IPS DF 4.7 (cell line): Measurements from ENCODE around the gene TENT5C.

ENCODE experiments used
- DNase-seq: peaks from one replicate; pipeline ENCODE4 v3.0.0-alpha.2; 2013; ENCODE audit warnings: low spot score; ENCODE audit errors: extremely low read depth

The TENT5C gene

GRCh38 chr1:117655220-117655577 is 49.4 kb downstream of the TENT5C start:
- DNase-seq: no peak

GRCh38 chr1:117656202-117656641 is 50.4 kb downstream of the TENT5C start:
- DNase-seq: no peak

- no peak for DNase-seq
Observed at GRCh38 chr1:117657031-117657430, 51.2 kb downstream of the TENT5C start.

GRCh38 chr1:117657949-117658660 is 52.3 kb downstream of the TENT5C start:
- no peak for DNase-seq

GRCh38 chr1:117658676-117659075 is 52.8 kb downstream of the TENT5C start:
- DNase-seq: no peak

- no peak for DNase-seq
Observed at GRCh38 chr1:117659550-117660270, 53.9 kb downstream of the TENT5C start.

GRCh38 chr1:117660271-117660965 is 54.6 kb downstream of the TENT5C start:
- DNase-seq: no peak

- DNase-seq: no peak
Observed at GRCh38 chr1:117661027-117661426, 55.2 kb downstream of the TENT5C start.

GRCh38 chr1:117662667-117663066 is 56.8 kb downstream of the TENT5C start:
- no peak for DNase-seq

- DNase-seq: no peak
Observed at GRCh38 chr1:117663156-117663902, 57.5 kb downstream of the TENT5C start.

- no peak for DNase-seq
Observed at GRCh38 chr1:117664314-117664713, 58.5 kb downstream of the TENT5C start.

- no peak for DNase-seq
Observed at GRCh38 chr1:117665556-117666270, 59.9 kb downstream of the TENT5C start.

GRCh38 chr1:117669572-117669971 is 63.7 kb downstream of the TENT5C start:
- DNase-seq: no peak

- no peak for DNase-seq
Observed at GRCh38 chr1:117670976-117671780, 65.3 kb downstream of the TENT5C start.

- no peak for DNase-seq
Observed at GRCh38 chr1:117671781-117672501, 66.1 kb downstream of the TENT5C start.

- no peak for DNase-seq
Observed at GRCh38 chr1:117672756-117673155, 66.9 kb downstream of the TENT5C start.

- DNase-seq: no peak
Observed at GRCh38 chr1:117673405-117673804, 67.6 kb downstream of the TENT5C start.

- no peak for DNase-seq
Observed at GRCh38 chr1:117674521-117675400, 68.9 kb downstream of the TENT5C start.
